GM06990 (cell line): Measurements from ENCODE around the gene SYNGAP1.

Experiments used
- DNase-seq: peaks from one replicate; pipeline ENCODE4 v3.0.0-alpha.2; 2011; ENCODE audit not compliant: insufficient read length; ENCODE audit errors: extremely low read depth
- H3K27me3 ChIP-seq: replicated peaks from 2 replicates; pipeline ENCODE4 v1.6.0; 2011; ENCODE audit warnings: low read length; ENCODE audit not compliant: control insufficient read depth, insufficient read depth
- H3K36me3 ChIP-seq: 2 replicates; pipeline ENCODE4 v1.5.1; 2011; ENCODE audit warnings: low read length; ENCODE audit not compliant: control insufficient read depth, insufficient read depth
- H3K4me3 ChIP-seq: replicated peaks from 2 replicates; pipeline ENCODE4 v1.5.1; 2011; ENCODE audit warnings: low read depth, mild to moderate bottlenecking, control low read depth, low read length
- TF ChIP-seq, protein P1 (sequence below): IDR thresholded peaks from 2 replicates; pipeline ENCODE4 v1.5.1; 2011; ENCODE audit warnings: low read length, control low read depth, mild to moderate bottlenecking, inconsistent platforms; ENCODE audit not compliant: insufficient read depth, poor library complexity, severe bottlenecking

The SYNGAP1 gene

GRCh38 chr6:33439956-33440648 is 20.2 kb downstream of the SYNGAP1 start:
- DNase-seq, result no peak
- no peaks in the 10 kb centered on the region for H3K27me3 ChIP-seq
- no peak overlapping the region for H3K4me3 ChIP-seq
- TF ChIP-seq, protein P1, sequence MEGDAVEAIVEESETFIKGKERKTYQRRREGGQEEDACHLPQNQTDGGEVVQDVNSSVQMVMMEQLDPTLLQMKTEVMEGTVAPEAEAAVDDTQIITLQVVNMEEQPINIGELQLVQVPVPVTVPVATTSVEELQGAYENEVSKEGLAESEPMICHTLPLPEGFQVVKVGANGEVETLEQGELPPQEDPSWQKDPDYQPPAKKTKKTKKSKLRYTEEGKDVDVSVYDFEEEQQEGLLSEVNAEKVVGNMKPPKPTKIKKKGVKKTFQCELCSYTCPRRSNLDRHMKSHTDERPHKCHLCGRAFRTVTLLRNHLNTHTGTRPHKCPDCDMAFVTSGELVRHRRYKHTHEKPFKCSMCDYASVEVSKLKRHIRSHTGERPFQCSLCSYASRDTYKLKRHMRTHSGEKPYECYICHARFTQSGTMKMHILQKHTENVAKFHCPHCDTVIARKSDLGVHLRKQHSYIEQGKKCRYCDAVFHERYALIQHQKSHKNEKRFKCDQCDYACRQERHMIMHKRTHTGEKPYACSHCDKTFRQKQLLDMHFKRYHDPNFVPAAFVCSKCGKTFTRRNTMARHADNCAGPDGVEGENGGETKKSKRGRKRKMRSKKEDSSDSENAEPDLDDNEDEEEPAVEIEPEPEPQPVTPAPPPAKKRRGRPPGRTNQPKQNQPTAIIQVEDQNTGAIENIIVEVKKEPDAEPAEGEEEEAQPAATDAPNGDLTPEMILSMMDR, result no peak
- H3K36me3 ChIP-seq, result peaks cover 11% of the 10 kb centered on the region

- Histone ChIP-seq H3K27me3 (no peaks in the 10 kb centered on the region), H3K4me3 (no peak overlapping the region), H3K36me3 (peaks cover 9% of the 10 kb centered on the region)
- TF ChIP-seq, protein P1, result no peak
- DNase-seq, result no peak
Observed at GRCh38 chr6:33440649-33441309, 20.9 kb downstream of the SYNGAP1 start.

GRCh38 chr6:33441457-33441856 is 21.6 kb downstream of the SYNGAP1 start:
- TF ChIP-seq, protein P1, result no peak
- no peak overlapping the region for H3K4me3 ChIP-seq
- peaks cover 9% of the 10 kb centered on the region for H3K36me3 ChIP-seq
- no peaks in the 10 kb centered on the region for H3K27me3 ChIP-seq
- DNase-seq, result no peak

DNA sequence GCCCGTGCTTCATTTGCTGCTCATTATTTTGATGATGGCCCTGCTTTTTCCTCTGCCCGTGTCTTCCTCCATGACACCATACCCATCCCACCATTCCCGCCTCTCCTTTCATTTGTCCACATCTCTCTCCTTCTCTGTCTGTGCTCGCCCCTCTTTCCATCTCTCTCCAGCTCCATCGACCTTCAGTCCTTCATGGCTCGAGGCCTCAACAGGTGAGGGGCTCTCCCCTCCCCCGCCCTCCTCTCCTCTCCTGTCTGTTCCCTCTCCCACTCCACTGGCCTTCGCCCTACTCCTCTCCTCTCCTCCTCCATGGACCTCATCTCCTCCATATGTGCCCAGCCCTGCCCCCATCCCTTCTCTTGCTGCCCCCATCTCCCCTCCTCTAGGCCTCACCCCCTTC is 22.4 kb downstream of the SYNGAP1 start:
- DNase-seq, result no peak
- Histone ChIP-seq H3K27me3 (no peaks in the 10 kb centered on the region), H3K4me3 (no peak overlapping the region), H3K36me3 (peaks cover 13% of the 10 kb centered on the region)
- TF ChIP-seq, protein P1, result no peak

- Histone ChIP-seq H3K4me3 (no peak overlapping the region), H3K27me3 (no peaks in the 10 kb centered on the region), H3K36me3 (peaks cover 16% of the 10 kb centered on the region)
- TF ChIP-seq, protein P1, result no peak
- no peak for DNase-seq
Observed at GRCh38 chr6:33443025-33443424, 23.2 kb downstream of the SYNGAP1 start.
